GM21619 (cell line): ENCODE data around the gene MAP3K19.
"Not testable (repeated sequence)": the region's sequence is repeated elsewhere in the genome, so short reads cannot be mapped to it uniquely, and the experiment has no call there.

Source experiments
- ATAC-seq: cut with Tn5 transposase; IDR thresholded peaks from one replicate; pipeline ENCODE4 v1.9.1; 2021; ENCODE audit not compliant: unreplicated experiment

Gene MAP3K19

GRCh38 chr2:134999521-134999920 lies 47.7 kb downstream of the MAP3K19 start:
- no peak for ATAC-seq

- ATAC-seq, result no peak
Observed at GRCh38 chr2:134988994-134989605, 58.1 kb downstream of the MAP3K19 start.

GRCh38 chr2:134985061-134985460 lies 62.2 kb downstream of the MAP3K19 start:
- no peak for ATAC-seq

- ATAC-seq, result no peak
Observed at GRCh38 chr2:134982603-134983002, 64.6 kb downstream of the MAP3K19 start.

DNA sequence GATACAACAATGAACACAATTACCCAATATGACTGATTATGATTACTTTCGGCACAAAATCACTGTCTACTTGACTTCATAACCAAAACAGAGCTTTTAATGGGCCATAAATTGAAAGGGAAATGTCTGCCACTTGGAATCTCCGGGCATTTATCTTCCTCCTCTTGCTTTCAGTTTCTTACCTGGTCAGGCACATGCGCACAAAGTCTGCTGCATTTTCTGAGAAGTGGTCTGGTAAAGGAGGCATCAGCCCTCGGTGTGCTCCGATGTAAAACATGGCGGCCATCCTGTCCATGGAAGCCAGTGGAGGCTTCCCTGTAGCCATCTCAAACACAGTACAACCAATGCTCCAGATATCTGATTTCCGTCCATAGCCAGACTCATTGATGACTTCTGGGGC lies 66.6 kb downstream of the MAP3K19 start:
- no peak for ATAC-seq

DNA sequence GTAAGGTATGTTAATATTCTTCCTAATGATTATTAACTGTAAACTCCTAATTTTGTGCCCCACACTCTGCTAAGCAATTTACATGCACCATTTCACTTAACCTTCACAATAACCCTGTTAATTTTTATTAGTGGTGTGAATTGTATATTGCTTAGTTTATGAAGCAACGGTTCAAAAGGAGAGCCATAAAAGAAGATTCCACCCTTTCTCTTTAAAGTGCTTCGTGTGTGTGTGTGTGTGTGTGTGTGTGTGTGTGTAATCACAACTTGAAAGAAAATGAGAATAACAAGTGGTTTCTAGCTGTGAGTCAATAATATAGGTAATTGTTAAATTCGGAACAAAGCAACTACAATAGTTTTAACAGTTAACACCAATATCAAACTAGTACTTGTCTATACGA lies 68.0 kb downstream of the MAP3K19 start:
- ATAC-seq, result no peak

DNA sequence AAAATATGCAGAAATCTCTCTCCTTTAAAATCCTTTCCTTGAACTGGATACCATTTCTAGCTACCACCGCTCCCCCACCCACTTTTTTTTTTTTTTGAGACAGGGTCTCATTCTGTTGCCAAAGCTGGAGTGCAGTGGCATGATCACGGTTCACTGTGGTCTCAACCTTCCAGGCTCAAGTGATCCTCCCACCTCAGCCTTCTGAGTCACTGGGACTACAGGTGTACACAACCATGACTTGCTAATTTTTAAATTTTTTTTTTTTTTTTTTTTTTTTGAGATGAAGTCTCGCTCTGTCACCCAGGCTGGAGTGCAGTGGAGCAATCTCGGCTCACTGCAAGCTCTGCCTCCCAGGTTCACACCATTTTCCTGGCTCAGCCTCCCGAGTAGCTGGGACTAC lies 70.1 kb downstream of the MAP3K19 start:
- ATAC-seq, result not testable (repeated sequence)

- ATAC-seq, result no peak
Observed at GRCh38 chr2:134976074-134976702, 71.1 kb downstream of the MAP3K19 start.

- no peak for ATAC-seq
Observed at GRCh38 chr2:134975281-134976009, 71.8 kb downstream of the MAP3K19 start.

- ATAC-seq, result peak; percentile 83
Observed at GRCh38 chr2:134973241-134974138, 73.8 kb downstream of the MAP3K19 start.

DNA sequence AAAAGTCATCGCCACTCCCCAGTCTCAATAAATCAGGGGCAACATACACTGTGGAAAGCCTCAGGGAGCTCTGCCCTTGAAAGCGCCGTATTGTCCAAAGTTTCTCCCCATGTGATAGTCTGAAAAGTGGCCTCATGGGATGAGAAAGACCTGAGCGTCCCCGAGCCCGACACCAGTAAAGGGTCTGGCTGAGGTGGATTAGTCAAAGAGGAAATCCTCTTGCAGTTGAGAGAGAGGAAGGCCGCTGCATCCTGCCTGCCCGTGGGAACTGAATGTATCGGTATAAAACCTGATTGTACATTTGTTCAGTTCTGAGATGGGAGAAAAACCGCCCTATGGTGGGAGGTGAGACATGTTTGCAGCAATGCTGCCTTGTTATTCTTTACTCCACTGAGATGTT lies 80.1 kb downstream of the MAP3K19 start:
- ATAC-seq, result not testable (repeated sequence)

GRCh38 chr2:134957477-134957876 lies 89.8 kb downstream of the MAP3K19 start:
- no peak for ATAC-seq

- no peak for ATAC-seq
Observed at GRCh38 chr2:134955744-134956143, 91.5 kb downstream of the MAP3K19 start.

DNA sequence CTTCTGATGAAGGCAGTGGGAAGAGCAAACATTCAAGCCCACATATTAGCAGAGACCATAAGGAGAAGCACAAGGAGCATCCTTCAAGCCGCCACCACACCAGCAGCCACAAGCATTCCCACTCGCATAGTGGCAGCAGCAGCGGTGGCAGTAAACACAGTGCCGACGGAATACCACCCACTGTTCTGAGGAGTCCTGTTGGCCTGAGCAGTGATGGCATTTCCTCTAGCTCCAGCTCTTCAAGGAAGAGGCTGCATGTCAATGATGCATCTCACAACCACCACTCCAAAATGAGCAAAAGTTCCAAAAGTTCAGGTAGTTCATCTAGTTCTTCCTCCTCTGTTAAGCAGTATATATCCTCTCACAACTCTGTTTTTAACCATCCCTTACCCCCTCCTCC lies 93.2 kb downstream of the MAP3K19 start:
- no peak for ATAC-seq

- no peak for ATAC-seq
Observed at GRCh38 chr2:134952608-134953007, 94.6 kb downstream of the MAP3K19 start.

GRCh38 chr2:134950886-134951285 lies 96.4 kb downstream of the MAP3K19 start:
- ATAC-seq, result no peak

GRCh38 chr2:134949981-134950708 lies 97.1 kb downstream of the MAP3K19 start:
- no peak for ATAC-seq

DNA sequence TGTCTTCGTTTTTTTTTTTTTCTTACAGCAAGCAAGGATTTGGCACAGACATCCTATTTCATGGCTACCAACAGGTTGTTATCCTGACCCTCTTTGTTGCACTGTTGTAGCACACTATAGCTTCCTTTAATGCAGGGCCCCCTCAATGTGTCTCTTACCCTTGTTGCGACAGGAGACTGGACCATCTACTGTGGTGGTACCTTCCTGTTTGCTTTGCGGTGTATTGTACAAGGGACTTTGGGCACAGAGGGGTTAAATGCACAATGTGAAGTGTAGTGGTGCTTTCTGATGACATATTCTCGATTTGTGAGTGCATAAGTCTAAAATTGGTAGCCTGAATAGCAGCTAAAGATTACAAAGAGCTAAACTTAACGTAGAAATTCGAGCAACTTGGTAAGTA lies 101.2 kb downstream of the MAP3K19 start:
- no peak for ATAC-seq

DNA sequence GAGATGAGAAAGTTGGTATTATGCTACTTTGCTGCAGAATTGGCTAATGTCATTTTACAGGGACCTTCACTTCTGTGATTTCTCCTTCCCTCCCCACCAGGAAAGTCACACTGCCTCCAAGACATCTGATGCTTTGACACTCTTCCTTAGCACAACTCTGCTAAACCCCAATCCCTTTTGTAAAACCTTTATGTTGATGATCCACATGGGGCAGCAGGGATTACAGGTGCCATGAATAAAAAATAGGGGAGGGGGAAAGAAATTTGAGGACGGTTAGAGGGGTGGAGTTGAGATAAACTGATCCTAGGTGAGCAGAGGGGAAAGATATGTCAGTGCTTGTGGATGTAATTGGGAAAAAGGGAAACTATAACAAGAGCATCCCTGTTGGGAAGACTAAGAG lies 102.3 kb downstream of the MAP3K19 start:
- no peak for ATAC-seq

- ATAC-seq, result peak; percentile 80
Observed at GRCh38 chr2:134943540-134943939, 103.7 kb downstream of the MAP3K19 start.

GRCh38 chr2:134936691-134937090 lies 110.6 kb downstream of the MAP3K19 start:
- ATAC-seq, result no peak
